Stomach (tissue), 4 donors: ENCODE results near the gene UMOD.

ENCODE experiments used
- EP300 ChIP-seq: sonication (generic); formaldehyde crosslinking; IDR thresholded peaks from one replicate; pipeline ENCODE4 v1.6.1; 2017; ENCODE audit warnings: antibody characterized with exemption
- POLR2A ChIP-seq, 4 donors: fragments of 450-650 bp; IDR thresholded peaks; one replicate each; pipeline ENCODE4 v1.6.1; 2016; ENCODE audit warnings: antibody characterized with exemption in 4 of 4, control low read depth in 2 of 4, mild to moderate bottlenecking in 1 of 4, moderate library complexity in 1 of 4
- POLR2AphosphoS5 ChIP-seq, 3 donors: sonication (generic); formaldehyde crosslinking; IDR thresholded peaks; one replicate each; pipeline ENCODE4 v1.6.1; 2016; ENCODE audit warnings: antibody characterized with exemption in 3 of 3
- TF ChIP-seq, protein P1 (sequence below), 7 experiments: fragments of 450-650 bp in 4 of 7; fragments of 200-600 bp in 3 of 7; sonication (generic) in 3 of 7; IDR thresholded peaks; one replicate each; pipeline ENCODE4 v1.5.1; 2016 to 2019; ENCODE audit warnings: antibody characterized with exemption in 7 of 7, control low read depth in 2 of 7, mild to moderate bottlenecking in 1 of 7

- TF ChIP-seq, protein P1, sequence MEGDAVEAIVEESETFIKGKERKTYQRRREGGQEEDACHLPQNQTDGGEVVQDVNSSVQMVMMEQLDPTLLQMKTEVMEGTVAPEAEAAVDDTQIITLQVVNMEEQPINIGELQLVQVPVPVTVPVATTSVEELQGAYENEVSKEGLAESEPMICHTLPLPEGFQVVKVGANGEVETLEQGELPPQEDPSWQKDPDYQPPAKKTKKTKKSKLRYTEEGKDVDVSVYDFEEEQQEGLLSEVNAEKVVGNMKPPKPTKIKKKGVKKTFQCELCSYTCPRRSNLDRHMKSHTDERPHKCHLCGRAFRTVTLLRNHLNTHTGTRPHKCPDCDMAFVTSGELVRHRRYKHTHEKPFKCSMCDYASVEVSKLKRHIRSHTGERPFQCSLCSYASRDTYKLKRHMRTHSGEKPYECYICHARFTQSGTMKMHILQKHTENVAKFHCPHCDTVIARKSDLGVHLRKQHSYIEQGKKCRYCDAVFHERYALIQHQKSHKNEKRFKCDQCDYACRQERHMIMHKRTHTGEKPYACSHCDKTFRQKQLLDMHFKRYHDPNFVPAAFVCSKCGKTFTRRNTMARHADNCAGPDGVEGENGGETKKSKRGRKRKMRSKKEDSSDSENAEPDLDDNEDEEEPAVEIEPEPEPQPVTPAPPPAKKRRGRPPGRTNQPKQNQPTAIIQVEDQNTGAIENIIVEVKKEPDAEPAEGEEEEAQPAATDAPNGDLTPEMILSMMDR (IDR thresholded peaks at IDR 0.05): no peak
- TF ChIP-seq POLR2A (IDR thresholded peaks at IDR 0.05) (no peak), POLR2AphosphoS5 (IDR thresholded peaks at IDR 0.05) (no peak), EP300 (no peak)
Measured at GRCh38 chr16:20352615-20353014, at the start of gene UMOD.
